BLaER1 treated with 17β-estradiol and CSF1 and Interleukin-3, amounts not matched to agents 10 nM and 100 nM (cell line): Measurements from ENCODE around the gene LPP.

Experiments
- H3K27ac ChIP-seq, 11 experiments: shearing (Covaris generic); formaldehyde crosslinking; 2 replicates each; pipeline ENCODE4 v1.8.1; 2022
- H3K27me3 ChIP-seq, 11 experiments: shearing (Covaris generic); formaldehyde crosslinking; 2 replicates each; pipeline ENCODE4 v1.8.1; 2022
- H3K36me3 ChIP-seq, 11 experiments: shearing (Covaris generic); formaldehyde crosslinking; 2 replicates each; pipeline ENCODE4 v1.8.1; 2022
- H3K4me1 ChIP-seq, 10 experiments: shearing (Covaris generic); formaldehyde crosslinking; 2 replicates each; pipeline ENCODE4 v1.8.1; 2022
- H3K4me2 ChIP-seq, 11 experiments: shearing (Covaris generic); formaldehyde crosslinking; 2 replicates each; pipeline ENCODE4 v1.8.1; 2022
- H3K4me3 ChIP-seq, 10 experiments: shearing (Covaris generic); formaldehyde crosslinking; 2 replicates each; pipeline ENCODE4 v1.8.1; 2022
- H3K9ac ChIP-seq, 11 experiments: shearing (Covaris generic); formaldehyde crosslinking; 2 replicates each; pipeline ENCODE4 v1.8.1; 2022
- H3K9me3 ChIP-seq, 11 experiments: shearing (Covaris generic); formaldehyde crosslinking; replicated peaks in 1 of 11; 2 replicates each; pipeline ENCODE4 v1.8.1; 2022
- H4K20me1 ChIP-seq, 11 experiments: shearing (Covaris generic); formaldehyde crosslinking; 2 replicates each; pipeline ENCODE4 v1.8.1; 2022
- Cebpa-rat ChIP-seq, 11 experiments: shearing (Covaris generic); IDR thresholded peaks; 2 replicates each; pipeline ENCODE4 v1.8.1; 2022

The LPP gene

DNA sequence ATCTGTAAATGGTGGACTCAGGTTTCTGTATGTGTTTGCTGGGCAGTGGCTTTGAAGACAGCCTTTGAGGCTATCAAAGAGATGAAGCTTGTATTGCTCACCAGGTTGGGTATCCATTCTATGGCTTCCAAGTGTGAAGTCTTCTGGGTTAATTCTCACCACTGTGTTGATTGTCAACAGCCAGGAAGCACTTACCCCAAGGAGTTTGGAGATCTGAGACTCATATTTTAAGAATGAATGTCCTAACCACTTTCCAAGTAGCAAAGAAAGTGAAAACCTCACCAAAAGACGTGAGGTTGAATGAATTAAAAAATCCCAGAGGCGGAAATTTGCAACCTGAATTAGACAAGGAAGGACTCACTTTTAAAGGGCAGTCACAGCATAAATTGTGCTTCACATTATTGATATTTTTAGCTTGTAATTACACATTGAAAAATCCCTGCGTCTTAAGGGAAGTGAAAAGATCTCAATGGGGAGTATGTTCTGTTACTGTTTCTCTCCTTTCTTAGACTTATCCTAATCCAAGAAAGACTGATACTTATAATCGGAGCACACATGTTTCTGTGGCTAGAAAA lies 713.8 kb downstream of the LPP start:
- no peak for TF ChIP-seq Cebpa-rat (IDR thresholded peaks at IDR 0.05)
- H3K27ac ChIP-seq: peak overlapping the region in 3 of 11 experiments; percentile 4 to 37 (median 37); a peak in 5 of 22 replicates
- peak overlapping the region in 3 of 11 experiments; percentile 29 to 54 (median 40); a peak in 5 of 22 replicates for H3K4me2 ChIP-seq
- H3K9ac ChIP-seq: 0 out of 22 replicates have a peak overlapping the region, but pooled peaks of 1 of the 11 experiments have one; percentile 16
- peaks cover 0 to 51% (median 0%) of the 10 kb centered on the region in 10 experiments; a peak in 6 of 20 replicates for H3K4me1 ChIP-seq
- no peaks in the 10 kb centered on the region for H3K9me3 ChIP-seq
- no peak overlapping the region for H3K4me3 ChIP-seq
- H3K36me3 ChIP-seq: peaks cover 11 to 28% (median 18%) of the 10 kb centered on the region in 11 experiments; a peak in 20 of 22 replicates
- no peaks in the 10 kb centered on the region for H4K20me1 ChIP-seq
- no peaks in the 10 kb centered on the region for H3K27me3 ChIP-seq

DNA sequence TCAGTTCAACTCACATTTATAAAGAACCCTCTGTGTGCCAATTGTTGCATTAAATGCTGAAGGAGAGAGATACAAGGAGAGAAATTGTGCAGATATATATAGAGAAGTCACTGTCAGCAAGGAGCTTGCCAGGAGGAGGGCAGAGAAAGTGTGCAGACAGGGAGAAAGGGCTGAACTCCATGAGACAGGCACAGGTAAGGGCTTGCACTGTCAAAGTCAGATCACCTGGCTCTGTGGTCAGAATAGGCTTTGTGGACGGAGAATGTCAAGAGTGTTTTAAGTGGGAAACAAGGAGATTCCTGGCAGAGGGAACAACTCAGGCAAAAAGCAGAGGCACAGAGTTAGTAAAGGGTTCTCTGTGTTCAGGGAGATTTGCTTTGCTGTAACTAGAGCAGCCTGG lies 714.8 kb downstream of the LPP start:
- H3K4me1 ChIP-seq: peaks cover 0 to 51% (median 0%) of the 10 kb centered on the region in 10 experiments; a peak in 6 of 20 replicates
- no peaks in the 10 kb centered on the region for H3K27me3 ChIP-seq
- peak overlapping the region in 1 of 11 experiments; percentile 37; a peak in 1 of 22 replicates for H3K27ac ChIP-seq
- no peak overlapping the region for H3K4me3 ChIP-seq
- no peak for TF ChIP-seq Cebpa-rat (IDR thresholded peaks at IDR 0.05)
- peak overlapping the region in 3 of 11 experiments; percentile 29 to 54 (median 40); a peak in 5 of 22 replicates for H3K4me2 ChIP-seq
- peaks cover 18 to 36% (median 26%) of the 10 kb centered on the region in 11 experiments for H3K36me3 ChIP-seq
- no peaks in the 10 kb centered on the region for H3K9me3 ChIP-seq
- H3K9ac ChIP-seq: peak overlapping the region in 1 of 11 experiments; percentile 18; a peak in 2 of 22 replicates
- H4K20me1 ChIP-seq: no peaks in the 10 kb centered on the region

DNA sequence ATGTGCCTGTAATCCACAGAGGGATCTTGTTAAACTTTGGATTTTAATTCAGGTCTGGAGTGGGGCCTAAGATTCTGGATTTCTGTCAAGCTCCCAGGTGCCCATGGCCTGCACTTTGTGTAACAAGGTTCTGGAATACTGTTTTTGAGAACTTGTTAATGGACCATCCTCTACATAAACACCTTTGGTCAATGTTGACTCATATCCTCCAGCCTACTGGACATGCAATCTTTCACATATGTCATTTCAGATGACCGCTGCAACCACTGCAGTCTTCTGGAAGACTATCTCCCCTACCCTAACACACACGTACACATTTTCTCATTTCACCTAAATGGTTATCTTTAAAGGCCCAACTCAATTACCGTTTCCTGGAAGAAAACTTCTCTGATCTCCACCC lies 715.7 kb downstream of the LPP start:
- Histone ChIP-seq H3K4me2 (no peak overlapping the region), H4K20me1 (no peaks in the 10 kb centered on the region), H3K27ac (no peak overlapping the region), H3K4me3 (no peak overlapping the region), H3K9me3 (no peaks in the 10 kb centered on the region), H3K36me3 (peaks cover 26 to 45% (median 34%) of the 10 kb centered on the region in 11 experiments), H3K27me3 (no peaks in the 10 kb centered on the region), H3K4me1 (peaks cover 0 to 51% (median 0%) of the 10 kb centered on the region in 10 experiments; a peak in 6 of 20 replicates), H3K9ac (no peak overlapping the region)
- TF ChIP-seq Cebpa-rat (IDR thresholded peaks at IDR 0.05): no peak

DNA sequence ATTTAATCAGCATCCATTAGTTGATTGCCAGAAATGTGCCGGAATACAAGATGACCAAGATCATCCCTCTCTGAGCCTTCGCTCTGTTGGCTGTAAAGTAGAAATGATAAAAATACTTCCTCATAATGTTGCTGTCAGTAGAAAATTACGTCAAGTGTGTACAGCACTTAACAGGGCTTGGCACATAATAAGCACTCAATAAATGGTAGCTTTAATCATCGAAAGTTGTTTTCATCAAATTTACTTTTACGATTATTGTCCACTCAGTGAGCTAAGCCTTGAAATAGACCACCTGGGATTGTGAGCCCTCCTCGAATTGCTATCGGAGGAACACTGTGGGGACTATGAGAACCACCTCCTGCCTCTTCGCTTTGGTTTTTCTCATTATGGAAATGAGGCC lies 716.5 kb downstream of the LPP start:
- Histone ChIP-seq H3K9ac (no peak overlapping the region), H3K27me3 (no peaks in the 10 kb centered on the region), H3K4me1 (peaks cover 0 to 51% (median 0%) of the 10 kb centered on the region in 10 experiments; a peak in 6 of 20 replicates), H3K4me2 (peak overlapping the region in 3 of 11 experiments; percentile 1 to 36 (median 34); a peak in 5 of 22 replicates), H4K20me1 (no peaks in the 10 kb centered on the region), H3K36me3 (peaks cover 34 to 53% (median 40%) of the 10 kb centered on the region in 11 experiments), H3K4me3 (no peak overlapping the region), H3K9me3 (no peaks in the 10 kb centered on the region), H3K27ac (no peak overlapping the region)
- TF ChIP-seq Cebpa-rat (IDR thresholded peaks at IDR 0.05): no peak

DNA sequence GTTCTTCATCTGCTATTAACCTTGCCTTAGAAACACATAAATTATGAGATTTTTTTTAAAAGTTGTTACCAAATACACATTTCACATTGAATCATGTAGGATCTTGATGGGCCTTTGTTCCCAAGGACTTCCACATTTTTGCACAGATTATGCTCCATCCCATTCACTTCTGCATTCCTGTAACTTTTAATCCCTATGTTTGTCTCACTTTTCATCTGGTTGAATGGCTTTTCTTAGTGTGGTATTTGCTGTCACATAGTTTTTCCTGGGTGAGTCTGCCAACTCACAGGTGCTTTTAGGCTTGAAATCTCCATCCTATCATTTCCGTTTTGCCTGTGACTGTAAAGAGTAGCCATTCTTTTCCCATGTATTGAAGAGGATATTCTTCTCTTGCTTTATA lies 720.6 kb downstream of the LPP start:
- Histone ChIP-seq H3K4me1 (peaks cover 0 to 17% (median 0%) of the 10 kb centered on the region in 10 experiments; a peak in 6 of 20 replicates), H3K9ac (no peak overlapping the region), H3K27me3 (no peaks in the 10 kb centered on the region), H3K9me3 (no peaks in the 10 kb centered on the region), H4K20me1 (no peaks in the 10 kb centered on the region), H3K4me2 (no peak overlapping the region), H3K27ac (no peak overlapping the region), H3K4me3 (no peak overlapping the region), H3K36me3 (peaks cover 32 to 70% (median 46%) of the 10 kb centered on the region in 11 experiments)
- no peak for TF ChIP-seq Cebpa-rat (IDR thresholded peaks at IDR 0.05)

DNA sequence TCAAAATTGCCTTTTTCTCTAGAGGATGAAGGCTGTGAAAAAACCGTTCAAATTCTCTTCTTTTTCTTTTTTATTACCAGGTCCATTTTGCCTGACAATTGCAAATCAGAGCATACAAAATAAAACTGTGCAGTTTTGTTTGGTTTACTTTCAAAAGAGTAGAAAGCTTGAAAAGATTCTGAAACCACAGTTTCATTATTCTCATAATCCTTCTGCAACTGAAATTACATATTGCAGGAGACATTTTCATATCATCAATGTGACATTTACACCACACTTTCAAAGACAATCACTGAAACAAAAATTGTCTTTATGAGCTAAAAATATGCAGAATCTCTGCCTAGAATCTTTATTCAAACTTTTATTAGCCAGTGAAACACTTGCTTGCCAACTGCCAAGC lies 721.5 kb downstream of the LPP start:
- Histone ChIP-seq H3K4me1 (peaks cover 0 to 11% (median 0%) of the 10 kb centered on the region in 10 experiments; a peak in 6 of 20 replicates), H3K36me3 (peaks cover 33 to 77% (median 51%) of the 10 kb centered on the region in 11 experiments), H3K4me2 (no peak overlapping the region), H3K9ac (no peak overlapping the region), H3K27me3 (no peaks in the 10 kb centered on the region), H3K9me3 (peaks cover 0 to 7% (median 0%) of the 10 kb centered on the region in 11 experiments; a peak in 2 of 22 replicates), H3K4me3 (no peak overlapping the region), H3K27ac (no peak overlapping the region), H4K20me1 (no peaks in the 10 kb centered on the region)
- TF ChIP-seq Cebpa-rat (IDR thresholded peaks at IDR 0.05): no peak

DNA sequence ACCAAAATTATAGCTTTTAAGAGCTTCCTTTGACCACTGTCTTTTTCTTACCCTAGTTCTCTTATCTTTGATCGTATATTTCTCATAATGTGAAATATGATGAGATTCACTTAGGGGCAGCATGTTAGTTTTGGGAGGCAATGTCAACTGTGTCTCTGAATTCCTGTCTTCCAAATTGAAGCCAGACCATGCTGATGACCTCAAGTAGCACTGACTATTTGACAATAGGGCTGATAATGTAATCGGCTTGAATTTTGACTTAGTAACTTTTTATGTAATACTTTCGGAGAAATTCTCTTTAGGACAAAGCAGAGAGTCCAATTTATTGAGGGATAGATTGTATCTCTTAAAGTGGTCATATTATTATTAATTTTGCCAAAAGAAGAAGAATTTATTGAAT lies 722.4 kb downstream of the LPP start:
- no peak overlapping the region for H3K27ac ChIP-seq
- H3K4me1 ChIP-seq: peaks cover 0 to 5% (median 0%) of the 10 kb centered on the region in 10 experiments; a peak in 3 of 20 replicates
- H3K4me3 ChIP-seq: no peak overlapping the region
- no peaks in the 10 kb centered on the region for H4K20me1 ChIP-seq
- H3K36me3 ChIP-seq: peaks cover 36 to 83% (median 55%) of the 10 kb centered on the region in 11 experiments
- H3K27me3 ChIP-seq: no peaks in the 10 kb centered on the region
- H3K9ac ChIP-seq: no peak overlapping the region
- H3K4me2 ChIP-seq: no peak overlapping the region
- peaks cover 0 to 11% (median 0%) of the 10 kb centered on the region in 11 experiments; a peak in 2 of 22 replicates for H3K9me3 ChIP-seq
- no peak for TF ChIP-seq Cebpa-rat (IDR thresholded peaks at IDR 0.05)

DNA sequence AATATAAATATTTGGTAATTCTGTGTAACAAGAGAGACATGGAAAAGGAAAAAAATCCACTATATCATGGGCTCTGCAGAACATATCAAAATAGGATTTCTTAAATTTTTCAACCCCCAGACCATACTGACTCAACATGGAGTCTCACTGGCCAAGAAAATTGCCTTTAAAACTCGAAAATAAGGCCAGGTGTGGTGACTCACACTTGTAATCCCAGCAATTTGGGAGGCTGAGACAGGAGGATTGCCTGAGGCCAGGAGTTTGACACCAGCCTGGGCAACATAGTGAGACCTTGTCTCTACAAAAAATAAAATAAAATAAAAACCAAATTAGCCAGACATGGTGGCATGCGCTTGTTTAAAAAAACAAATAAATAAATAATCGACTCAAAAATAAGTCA lies 723.4 kb downstream of the LPP start:
- H3K4me3 ChIP-seq: no peak overlapping the region

DNA sequence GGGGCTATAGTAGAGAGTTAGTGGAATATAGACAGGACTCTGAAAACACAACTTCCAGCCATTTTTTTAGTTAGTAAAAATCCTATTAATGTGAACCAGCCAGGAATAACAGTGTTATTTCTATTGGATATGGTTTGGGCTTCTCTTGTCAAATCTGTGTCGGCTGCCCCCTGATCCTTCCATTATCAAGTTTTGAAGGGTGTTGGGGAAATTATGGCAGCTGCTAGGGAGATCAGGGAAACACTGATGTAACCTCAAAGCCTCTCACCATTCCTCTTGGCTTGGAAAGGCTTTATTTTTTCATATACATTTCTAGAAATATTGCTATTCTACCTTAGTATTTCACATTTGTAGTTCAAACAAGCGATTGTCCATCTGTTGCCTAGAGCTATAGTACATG lies 724.1 kb downstream of the LPP start:
- H3K27ac ChIP-seq: no peak overlapping the region
- H3K36me3 ChIP-seq: peaks cover 37 to 88% (median 62%) of the 10 kb centered on the region in 11 experiments
- no peak overlapping the region for H3K9ac ChIP-seq
- H3K4me1 ChIP-seq: peaks cover 0 to 6% (median 0%) of the 10 kb centered on the region in 10 experiments; a peak in 1 of 20 replicates
- no peaks in the 10 kb centered on the region for H3K27me3 ChIP-seq
- H3K4me3 ChIP-seq: no peak overlapping the region
- H3K9me3 ChIP-seq: peaks cover 0 to 15% (median 0%) of the 10 kb centered on the region in 11 experiments; a peak in 4 of 22 replicates
- H4K20me1 ChIP-seq: no peaks in the 10 kb centered on the region
- H3K4me2 ChIP-seq: no peak overlapping the region
- no peak for TF ChIP-seq Cebpa-rat (IDR thresholded peaks at IDR 0.05)

More for the DNA sequence above, 723.4 kb downstream of the LPP start:
- peaks cover 0 to 6% (median 0%) of the 10 kb centered on the region in 10 experiments; a peak in 1 of 20 replicates for H3K4me1 ChIP-seq
- H3K36me3 ChIP-seq: peaks cover 41 to 90% (median 59%) of the 10 kb centered on the region in 11 experiments
- H3K9me3 ChIP-seq: peaks cover 0 to 13% (median 0%) of the 10 kb centered on the region in 11 experiments; a peak in 3 of 22 replicates
- H4K20me1 ChIP-seq: no peaks in the 10 kb centered on the region
- H3K27ac ChIP-seq: no peak overlapping the region
- no peak overlapping the region for H3K4me2 ChIP-seq
- no peak for TF ChIP-seq Cebpa-rat (IDR thresholded peaks at IDR 0.05)
- H3K27me3 ChIP-seq: no peaks in the 10 kb centered on the region
- no peak overlapping the region for H3K9ac ChIP-seq
